GM19324 (cell line): ENCODE data around the gene POTEE.
"Not testable (repeated sequence)": the region's sequence is repeated elsewhere in the genome, so short reads cannot be mapped to it uniquely, and the experiment has no call there.

Source experiments
- ATAC-seq: cut with Tn5 transposase; IDR thresholded peaks from one replicate; pipeline ENCODE4 v1.9.1; 2021; ENCODE audit warnings: mild to moderate bottlenecking, moderate library complexity; ENCODE audit not compliant: unreplicated experiment, low FRiP score

The POTEE gene

GRCh38 chr2:131209030-131209772 lies at the start of gene POTEE:
Gene POTEE, plus strand, starts transcription at chr2:131209536. Its CDS starts 8,867 bp downstream, at chr2:131218403.
- not testable (repeated sequence) for ATAC-seq

GRCh38 chr2:131165562-131165961 lies 43.8 kb upstream of the POTEE start:
- not testable (repeated sequence) for ATAC-seq

GRCh38 chr2:131168538-131168937 lies 40.8 kb upstream of the POTEE start:
- ATAC-seq = no peak

- not testable (repeated sequence) for ATAC-seq
These were observed 31.3 kb upstream of the POTEE start for GRCh38 chr2:131178050-131178449.

DNA sequence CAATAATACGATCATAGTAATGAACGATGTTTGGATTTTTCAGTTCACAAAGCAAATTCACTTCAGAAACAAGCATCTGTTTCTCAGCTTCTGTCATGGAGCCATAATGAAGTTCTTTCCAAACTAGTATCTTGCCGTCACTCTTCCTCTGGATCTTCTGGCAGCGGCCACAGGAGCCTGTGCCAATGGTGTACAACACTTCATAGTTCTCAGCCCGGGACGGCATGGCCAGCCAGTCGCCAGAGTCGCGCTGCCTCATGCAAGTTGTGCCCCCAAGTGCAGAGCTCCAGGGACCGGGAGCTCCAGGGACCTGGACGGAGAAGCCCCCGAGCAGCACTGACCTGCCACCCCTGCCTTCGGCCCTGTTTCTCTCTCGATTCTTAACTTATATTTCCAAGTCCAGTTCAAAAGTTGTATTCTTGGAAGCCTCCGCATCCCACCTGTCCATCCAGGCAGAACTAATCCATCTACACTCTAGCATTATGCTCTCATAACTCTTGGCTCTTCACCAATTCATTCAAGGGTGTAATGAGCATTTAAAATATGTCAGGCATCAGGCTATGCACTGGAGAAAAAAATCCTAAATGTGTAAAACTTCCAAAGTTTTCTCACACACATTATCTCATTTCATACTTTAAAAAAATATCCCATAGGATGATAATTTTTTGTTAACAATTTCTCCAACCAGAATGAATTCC lies 30.5 kb upstream of the POTEE start:
- ATAC-seq = not testable (repeated sequence)

- not testable (repeated sequence) for ATAC-seq
These were observed 27.9 kb upstream of the POTEE start for GRCh38 chr2:131181451-131181850.

DNA sequence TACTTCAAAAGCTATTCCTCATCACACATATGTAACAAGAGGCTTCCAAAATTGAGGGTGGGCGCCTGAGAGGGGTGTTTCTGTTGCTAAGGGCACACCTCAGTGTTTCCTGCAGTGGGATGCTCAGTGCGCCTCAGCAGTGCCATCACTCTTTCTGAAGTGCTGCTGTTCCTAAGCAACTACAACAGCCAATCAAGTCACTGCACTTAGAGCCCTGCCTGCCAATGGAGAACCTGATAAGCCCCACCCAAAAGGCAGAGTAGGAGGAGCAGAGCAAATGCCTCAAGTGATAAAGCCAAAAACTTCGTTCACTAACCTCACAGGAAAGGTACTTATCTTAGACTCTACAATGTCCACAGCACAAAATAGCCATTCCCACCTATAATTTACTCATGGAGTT lies 15.9 kb upstream of the POTEE start:
- ATAC-seq = not testable (repeated sequence)

DNA sequence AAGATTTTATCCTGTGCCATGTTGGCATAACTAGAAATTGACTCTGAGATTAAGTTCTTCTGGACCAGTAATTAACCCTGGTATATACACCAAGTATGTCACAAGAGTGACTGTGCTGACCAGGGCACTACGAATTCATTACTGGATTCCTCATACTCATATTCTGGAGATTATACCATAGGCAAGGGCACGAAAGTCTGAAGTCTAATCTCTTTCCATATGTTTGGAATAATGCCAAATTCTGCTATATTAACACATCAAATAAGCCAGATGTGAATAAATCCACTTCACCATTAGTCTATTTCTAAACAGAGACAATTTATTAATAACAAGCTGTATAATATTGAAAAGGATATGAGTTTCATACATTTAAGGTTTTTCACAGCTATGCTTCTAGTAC lies 13.2 kb upstream of the POTEE start:
- not testable (repeated sequence) for ATAC-seq

DNA sequence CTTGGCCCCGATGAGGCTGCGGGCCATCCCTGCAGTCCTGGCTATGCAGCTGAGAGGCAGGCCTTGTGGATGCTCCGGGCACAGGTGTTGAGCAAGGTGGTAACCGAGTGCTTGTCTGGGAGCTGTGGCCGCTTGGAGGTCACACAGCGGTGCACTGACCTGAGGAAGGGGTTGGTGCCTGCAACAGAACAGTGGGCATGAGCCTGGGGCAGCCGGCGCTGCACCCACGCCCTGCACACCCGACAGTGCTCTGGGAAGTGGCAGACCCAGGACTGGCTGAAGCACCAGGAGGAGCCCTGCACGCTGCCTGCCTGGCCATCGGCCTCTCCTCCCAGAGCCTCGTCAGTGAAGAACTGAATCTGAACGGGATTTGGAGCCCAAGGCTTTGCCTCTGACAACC lies 8.2 kb upstream of the POTEE start:
- ATAC-seq = no peak

GRCh38 chr2:131207839-131208238 lies 1.5 kb upstream of the POTEE start:
- ATAC-seq = not testable (repeated sequence)

DNA sequence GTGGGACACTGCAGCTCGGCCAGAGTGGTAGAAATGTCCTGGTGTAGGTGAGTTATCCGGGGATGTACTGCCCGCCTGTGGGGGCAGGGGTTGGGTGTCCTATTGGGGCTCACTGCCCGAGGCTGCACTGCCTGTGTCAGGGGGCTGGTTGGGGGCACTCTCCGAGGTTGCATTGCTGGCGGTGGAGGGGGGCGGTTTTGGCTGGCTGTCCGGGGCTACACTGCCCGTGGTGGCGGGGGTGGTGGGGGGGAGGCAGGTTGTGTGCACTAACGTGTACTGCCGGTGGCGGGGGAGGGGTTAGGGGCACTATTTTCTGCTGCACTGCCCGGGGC lies 403 bp downstream of the POTEE start:
- not testable (repeated sequence) for ATAC-seq

GRCh38 chr2:131210434-131211211 lies 1.3 kb downstream of the POTEE start:
- ATAC-seq = not testable (repeated sequence)

DNA sequence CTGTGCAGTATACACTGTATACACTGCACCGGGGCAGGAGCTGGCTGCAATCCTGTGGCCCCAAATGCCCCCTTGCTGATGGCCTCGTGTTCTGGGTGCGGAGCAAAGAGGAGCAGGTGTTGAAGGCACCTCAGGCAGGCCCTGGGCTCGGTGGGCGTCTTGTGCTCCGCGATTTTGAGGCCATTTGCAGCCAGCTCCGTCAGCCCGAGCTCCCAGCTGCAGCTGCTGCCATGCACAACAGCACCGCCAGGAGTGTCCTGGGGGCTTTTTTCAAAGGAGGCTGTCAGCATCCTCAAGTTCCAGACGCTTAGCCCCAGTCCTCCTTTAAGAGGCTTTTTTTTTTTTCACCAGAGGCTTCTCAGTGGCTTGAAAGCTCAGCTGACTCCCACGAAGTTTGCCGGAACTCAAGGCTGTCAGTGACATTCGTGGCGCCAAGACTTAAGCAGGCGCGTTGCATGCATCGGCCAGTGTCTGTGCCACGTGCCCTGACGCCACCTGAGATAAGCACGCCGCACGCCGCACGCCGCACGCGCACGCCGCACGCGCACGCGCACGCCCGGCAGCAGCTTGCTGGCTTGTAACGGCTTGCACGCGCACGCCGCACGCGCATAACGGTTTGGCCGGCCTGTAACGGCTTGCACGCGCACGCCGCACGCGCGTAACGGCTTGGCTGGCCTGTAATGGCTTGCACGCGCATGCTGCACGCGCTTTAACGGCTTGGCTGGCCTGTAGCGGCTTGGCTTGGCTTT lies 8.1 kb downstream of the POTEE start:
- ATAC-seq = not testable (repeated sequence)

DNA sequence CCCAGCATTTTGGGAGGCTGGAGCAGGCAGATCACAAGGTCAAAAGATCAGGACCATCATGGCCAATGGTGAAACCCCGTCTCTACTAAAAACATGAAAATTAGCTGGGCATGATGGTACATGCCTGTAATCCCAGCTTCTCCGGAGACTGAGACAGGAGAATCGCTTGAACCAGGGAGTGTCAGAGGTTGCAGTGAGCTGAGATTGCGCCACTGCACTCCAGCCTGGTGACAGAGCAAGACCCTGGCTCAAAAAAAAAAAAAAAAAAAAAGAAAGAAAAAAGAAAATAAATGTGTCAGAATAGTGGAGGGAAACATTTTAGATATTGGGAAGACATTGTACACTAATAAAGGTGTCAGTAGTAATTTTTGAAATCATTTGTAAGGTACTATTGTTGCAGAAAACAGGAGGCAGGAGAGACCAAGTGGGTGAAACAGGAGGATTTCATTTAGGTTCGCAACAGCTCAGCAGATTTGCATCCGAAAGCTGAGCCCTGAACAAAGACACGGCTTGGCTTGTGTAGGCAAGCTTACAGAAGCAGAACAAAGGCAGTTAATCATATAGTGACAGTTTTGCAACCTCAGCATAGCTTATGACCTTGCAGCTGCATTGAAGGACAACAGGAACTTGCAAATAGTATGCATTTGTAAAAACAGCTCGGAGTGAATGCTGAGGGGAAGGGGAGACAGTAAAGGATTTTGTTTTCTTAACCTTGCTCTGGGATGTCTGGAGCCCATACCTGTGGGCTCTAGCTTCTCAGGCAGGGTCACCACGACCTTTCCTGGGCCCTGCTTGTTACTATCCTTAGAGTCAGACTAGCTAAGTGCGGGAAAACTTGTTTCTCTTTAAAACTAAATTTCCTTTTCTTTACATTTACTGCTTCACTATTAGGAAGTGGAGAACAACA lies 26.5 kb downstream of the POTEE start:
- ATAC-seq = not testable (repeated sequence)
